Measurements from ENCODE around the gene ULK3.

The ULK3 gene

GRCh38 chr15:74824976-74825375 is 18.0 kb downstream of the ULK3 start:
- DNase-seq (ENCODE audit: low read depth in 2 of 2, low spot score in 1 of 2), result no peak

- no peak for DNase-seq (ENCODE audit: low read depth in 2 of 2, low spot score in 1 of 2)
Measured at GRCh38 chr15:74823324-74823723, 19.6 kb downstream of the ULK3 start.

GRCh38 chr15:74822233-74822632 is 20.7 kb downstream of the ULK3 start:
- DNase-seq (ENCODE audit: low read depth in 2 of 2, low spot score in 1 of 2), result no peak

- no peak for DNase-seq (ENCODE audit: low read depth in 2 of 2, low spot score in 1 of 2)
Measured at GRCh38 chr15:74821790-74822158, 21.2 kb downstream of the ULK3 start.

GRCh38 chr15:74821091-74821789 is 21.7 kb downstream of the ULK3 start:
- no peak for DNase-seq (ENCODE audit: low read depth in 2 of 2, low spot score in 1 of 2)

GRCh38 chr15:74820056-74820455 is 22.9 kb downstream of the ULK3 start:
- no peak for DNase-seq (ENCODE audit: low read depth in 2 of 2, low spot score in 1 of 2)

- DNase-seq (ENCODE audit: low read depth in 2 of 2, low spot score in 1 of 2), result no peak
Measured at GRCh38 chr15:74817370-74817737, 25.6 kb downstream of the ULK3 start.

- no peak for DNase-seq (ENCODE audit: low read depth in 2 of 2, low spot score in 1 of 2)
Measured at GRCh38 chr15:74816624-74817369, 26.2 kb downstream of the ULK3 start.

- no peak for DNase-seq (ENCODE audit: low read depth in 2 of 2, low spot score in 1 of 2)
Measured at GRCh38 chr15:74815961-74816360, 27.0 kb downstream of the ULK3 start.

GRCh38 chr15:74815121-74815934 is 27.6 kb downstream of the ULK3 start:
- DNase-seq (ENCODE audit: low read depth in 2 of 2, low spot score in 1 of 2), result no peak

- DNase-seq (ENCODE audit: low read depth in 2 of 2, low spot score in 1 of 2), result no peak
Measured at GRCh38 chr15:74812533-74812932, 30.4 kb downstream of the ULK3 start, which contains the start of gene LMAN1L. Gene LMAN1L (plus strand): TSS chr15:74812835. CDS start chr15:74812855, 20 bp downstream.

GRCh38 chr15:74809956-74810355 is 33.0 kb downstream of the ULK3 start:
- no peak for DNase-seq (ENCODE audit: low read depth in 2 of 2, low spot score in 1 of 2)

GRCh38 chr15:74809242-74809641 is 33.7 kb downstream of the ULK3 start:
- no peak for DNase-seq (ENCODE audit: low read depth in 2 of 2, low spot score in 1 of 2)

GRCh38 chr15:74808840-74809229 is 34.1 kb downstream of the ULK3 start:
- DNase-seq (ENCODE audit: low read depth in 2 of 2, low spot score in 1 of 2), result no peak

GRCh38 chr15:74808078-74808839 is 34.7 kb downstream of the ULK3 start:
- no peak for DNase-seq (ENCODE audit: low read depth in 2 of 2, low spot score in 1 of 2)

GRCh38 chr15:74807282-74807681 is 35.7 kb downstream of the ULK3 start:
- no peak for DNase-seq (ENCODE audit: low read depth in 2 of 2, low spot score in 1 of 2)

GRCh38 chr15:74804935-74805334 is 38.0 kb downstream of the ULK3 start:
- DNase-seq (ENCODE audit: low read depth in 2 of 2, low spot score in 1 of 2), result no peak

GRCh38 chr15:74802862-74803447 is 40.0 kb downstream of the ULK3 start:
- DNase-seq (ENCODE audit: low read depth in 2 of 2, low spot score in 1 of 2), result no peak

GRCh38 chr15:74802290-74802689 is 40.7 kb downstream of the ULK3 start:
- no peak for DNase-seq (ENCODE audit: low read depth in 2 of 2, low spot score in 1 of 2)

GRCh38 chr15:74801311-74801997 is 41.5 kb downstream of the ULK3 start:
- no peak for DNase-seq (ENCODE audit: low read depth in 2 of 2, low spot score in 1 of 2)

All from stimulated activated CD8-positive, alpha-beta memory T cell treated with anti-CD3 and anti-CD28 coated beads, Interleukin-4, amount 100 ng/mL, for 1 hour (primary cell).